GM19023 (cell line): ENCODE data around the gene ABCC12.
"Not testable (repeated sequence)": the region's sequence is repeated elsewhere in the genome, so short reads cannot be mapped to it uniquely, and the experiment has no call there.

ENCODE experiments used
- ATAC-seq: cut with Tn5 transposase; IDR thresholded peaks from one replicate; pipeline ENCODE4 v1.9.1; 2021; ENCODE audit warnings: mild to moderate bottlenecking, moderate library complexity; ENCODE audit not compliant: unreplicated experiment

Gene ABCC12

GRCh38 chr16:48166617-48167016 lies 10.8 kb upstream of the ABCC12 start:
- ATAC-seq, result not testable (repeated sequence)

- no peak for ATAC-seq
Measured at GRCh38 chr16:48165961-48166578, 10.3 kb upstream of the ABCC12 start.

- peak; percentile 92 for ATAC-seq
Measured at GRCh38 chr16:48164907-48165715, 9.3 kb upstream of the ABCC12 start.

GRCh38 chr16:48162839-48163410 lies 7.1 kb upstream of the ABCC12 start:
- ATAC-seq, result no peak

GRCh38 chr16:48161906-48162305 lies 6.1 kb upstream of the ABCC12 start:
- ATAC-seq, result no peak

- no peak for ATAC-seq
Measured at GRCh38 chr16:48160575-48160974, 4.8 kb upstream of the ABCC12 start.

GRCh38 chr16:48158296-48158695 lies 2.5 kb upstream of the ABCC12 start:
- ATAC-seq, result no peak

- ATAC-seq, result no peak
Measured at GRCh38 chr16:48157794-48158193, 2.0 kb upstream of the ABCC12 start.

- no peak for ATAC-seq
Measured at GRCh38 chr16:48157302-48157701, 1.5 kb upstream of the ABCC12 start.

GRCh38 chr16:48156790-48157209 lies 1.0 kb upstream of the ABCC12 start:
- no peak for ATAC-seq

GRCh38 chr16:48153774-48154173 lies 2.0 kb downstream of the ABCC12 start:
- no peak for ATAC-seq

GRCh38 chr16:48152226-48152625 lies 3.6 kb downstream of the ABCC12 start:
- no peak for ATAC-seq

- no peak for ATAC-seq
Measured at GRCh38 chr16:48150707-48151106, 5.1 kb downstream of the ABCC12 start.

- no peak for ATAC-seq
Measured at GRCh38 chr16:48146710-48147109, 9.1 kb downstream of the ABCC12 start.

GRCh38 chr16:48146131-48146530 lies 9.7 kb downstream of the ABCC12 start:
- ATAC-seq, result no peak

GRCh38 chr16:48143812-48144368 lies 11.9 kb downstream of the ABCC12 start:
- ATAC-seq, result no peak

- ATAC-seq, result no peak
Measured at GRCh38 chr16:48140821-48141220, 15.0 kb downstream of the ABCC12 start.

GRCh38 chr16:48139517-48139916 lies 16.3 kb downstream of the ABCC12 start:
- no peak for ATAC-seq

- no peak for ATAC-seq
Measured at GRCh38 chr16:48138543-48138942, 17.2 kb downstream of the ABCC12 start.

- ATAC-seq, result no peak
Measured at GRCh38 chr16:48137822-48138221, 18.0 kb downstream of the ABCC12 start.

GRCh38 chr16:48136547-48137360 lies 19.0 kb downstream of the ABCC12 start:
- no peak for ATAC-seq
